ENCODE data around the gene SOCS3. TPM values are rescaled to one million over a fixed set of nuclear protein-coding genes. Genes with fewer than 3 reads are reported as not detected.

The SOCS3 gene
- total RNA-seq, 2 experiments from 2014 or later: not detected

DNA sequence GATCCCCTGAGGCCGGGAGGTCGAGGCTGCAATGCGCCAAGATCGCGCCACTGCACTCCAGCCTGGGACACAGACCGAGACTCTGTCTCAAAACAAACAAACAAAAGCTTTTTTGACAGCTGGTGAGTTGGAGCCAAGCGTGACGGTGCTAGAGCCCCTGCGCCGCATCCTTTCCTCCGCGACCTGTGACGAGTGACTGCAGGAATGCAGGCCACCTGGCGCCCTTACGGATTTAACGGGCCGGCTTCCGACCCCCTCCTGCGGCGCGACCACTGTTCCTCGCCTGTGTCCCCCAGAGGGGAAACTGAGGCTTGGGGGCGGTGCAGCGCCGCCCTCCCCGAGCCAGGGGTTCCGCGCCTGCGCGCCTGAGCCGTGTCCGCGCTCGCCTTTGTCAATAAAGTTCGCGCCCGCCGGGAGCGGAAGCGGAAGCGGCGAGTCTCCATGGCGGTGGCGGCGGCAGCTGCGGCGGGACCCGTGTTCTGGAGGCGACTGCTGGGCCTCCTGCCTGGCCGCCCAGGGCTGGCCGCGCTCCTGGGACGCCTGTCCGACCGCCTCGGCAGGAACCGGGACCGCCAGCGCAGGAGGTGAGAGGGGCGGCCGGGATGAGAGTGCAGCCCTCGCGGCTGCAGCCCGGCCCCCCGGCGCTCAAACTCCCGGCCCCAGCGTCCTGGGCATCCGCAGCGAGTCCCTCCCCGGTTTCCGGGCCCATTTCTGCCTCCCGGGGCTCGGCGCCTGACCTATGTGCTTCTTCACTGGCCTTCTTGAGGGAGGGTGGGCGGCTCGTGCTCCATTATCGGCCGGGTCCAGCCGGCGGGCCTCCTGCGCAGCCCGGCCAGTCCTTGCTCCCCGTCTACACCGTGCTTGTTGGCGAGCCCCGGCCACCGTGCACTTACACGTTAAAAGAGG is 18.6 kb upstream of the SOCS3 start, which contains the start of gene PGS1:
PGS1 (plus strand) TSS at position 425 of the 906 bp plus-strand sequence; CDS start at position 442, 17 bp downstream.
- H3K27ac ChIP-seq (ENCODE audit: low read depth, low read length, poor library complexity, severe bottlenecking): peak within 1 kb of the TSS; percentile 13
- H3K9me3 ChIP-seq (ENCODE audit: low read length): no peaks in the 10 kb centered on the region
- peak within 1 kb of the TSS; percentile 84 for H3K4me2 ChIP-seq (ENCODE audit: low read length)
- H3K36me3 ChIP-seq (ENCODE audit: insufficient read depth, low read length): peaks cover 12% of the 10 kb centered on the region; the same call in 1 of the 2 replicates
- BruUV-seq (replicated peaks): no TSS peak
- ChIA-PET POLR2A (no interaction called here), CTCF (ENCODE audit: unreplicated experiment) (no interaction called here)
- peak within 1 kb of the TSS; percentile 94 for H2AFZ ChIP-seq (ENCODE audit: low read length)
- H3K4me1 ChIP-seq (ENCODE audit: insufficient read depth, low read length, poor library complexity, severe bottlenecking): peaks cover 33% of the 10 kb centered on the region
- H3K9me2 ChIP-seq (ENCODE audit: insufficient read depth, low read length): no peaks in the 10 kb centered on the region
- TF ChIP-seq EZH2phosphoT487 (IDR thresholded peaks at IDR 0.05; ENCODE audit: borderline replicate concordance, low read depth, low read length): no peak
- TF ChIP-seq, protein P1, sequence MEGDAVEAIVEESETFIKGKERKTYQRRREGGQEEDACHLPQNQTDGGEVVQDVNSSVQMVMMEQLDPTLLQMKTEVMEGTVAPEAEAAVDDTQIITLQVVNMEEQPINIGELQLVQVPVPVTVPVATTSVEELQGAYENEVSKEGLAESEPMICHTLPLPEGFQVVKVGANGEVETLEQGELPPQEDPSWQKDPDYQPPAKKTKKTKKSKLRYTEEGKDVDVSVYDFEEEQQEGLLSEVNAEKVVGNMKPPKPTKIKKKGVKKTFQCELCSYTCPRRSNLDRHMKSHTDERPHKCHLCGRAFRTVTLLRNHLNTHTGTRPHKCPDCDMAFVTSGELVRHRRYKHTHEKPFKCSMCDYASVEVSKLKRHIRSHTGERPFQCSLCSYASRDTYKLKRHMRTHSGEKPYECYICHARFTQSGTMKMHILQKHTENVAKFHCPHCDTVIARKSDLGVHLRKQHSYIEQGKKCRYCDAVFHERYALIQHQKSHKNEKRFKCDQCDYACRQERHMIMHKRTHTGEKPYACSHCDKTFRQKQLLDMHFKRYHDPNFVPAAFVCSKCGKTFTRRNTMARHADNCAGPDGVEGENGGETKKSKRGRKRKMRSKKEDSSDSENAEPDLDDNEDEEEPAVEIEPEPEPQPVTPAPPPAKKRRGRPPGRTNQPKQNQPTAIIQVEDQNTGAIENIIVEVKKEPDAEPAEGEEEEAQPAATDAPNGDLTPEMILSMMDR (conservative IDR thresholded peaks at IDR 0.05; ENCODE audit: low read length): 0 out of 2 replicates have a peak, but pooled peaks have one; percentile 17
- intact Hi-C loops (cut with micrococcal nuclease; ENCODE audit: unreplicated experiment): loop anchor here (5.0 kb wide), 1 partner anchor 44 kb away; no protein-coding TSS in a partner anchor
- H3K4me3 ChIP-seq (ENCODE audit: low read depth, low read length, poor library complexity, severe bottlenecking): peak within 1 kb of the TSS; percentile 94
- DNase-seq (ENCODE audit: low spot score): peak; percentile 90
- peaks cover 22% of the 10 kb centered on the region; the same call in 1 of the 2 replicates for H4K20me1 ChIP-seq (ENCODE audit: insufficient read depth, low read length)
- H3K79me2 ChIP-seq (ENCODE audit: insufficient read depth, low read depth, low read length): peaks cover 43% of the 10 kb centered on the region

- Histone ChIP-seq H3K4me1 (ENCODE audit: insufficient read depth, low read length, poor library complexity, severe bottlenecking) (peaks cover 32% of the 10 kb centered on the region), H3K9me3 (ENCODE audit: low read length) (no peaks in the 10 kb centered on the region), H3K9me2 (ENCODE audit: insufficient read depth, low read length) (no peaks in the 10 kb centered on the region), H3K79me2 (ENCODE audit: insufficient read depth, low read depth, low read length) (peaks cover 38% of the 10 kb centered on the region), H3K27ac (ENCODE audit: low read depth, low read length, poor library complexity, severe bottlenecking) (no peak overlapping the region), H3K4me2 (ENCODE audit: low read length) (peak overlapping the region; percentile 84), H2AFZ (ENCODE audit: low read length) (peak overlapping the region; percentile 94), H3K36me3 (ENCODE audit: insufficient read depth, low read length) (peaks cover 11% of the 10 kb centered on the region; the same call in 1 of the 2 replicates), H4K20me1 (ENCODE audit: insufficient read depth, low read length) (peaks cover 22% of the 10 kb centered on the region; the same call in 1 of the 2 replicates), H3K4me3 (ENCODE audit: low read depth, low read length, poor library complexity, severe bottlenecking) (peak overlapping the region; percentile 94)
- ChIA-PET POLR2A (no interaction called here), CTCF (ENCODE audit: unreplicated experiment) (no interaction called here)
- intact Hi-C loops (cut with micrococcal nuclease; ENCODE audit: unreplicated experiment): loop anchor here (5.0 kb wide), 1 partner anchor 44 kb away; no protein-coding TSS in a partner anchor
- no TSS peak for BruUV-seq (replicated peaks)
- no peak for DNase-seq (ENCODE audit: low spot score)
- TF ChIP-seq, protein P1 (conservative IDR thresholded peaks at IDR 0.05; ENCODE audit: low read length): no peak
- TF ChIP-seq EZH2phosphoT487 (IDR thresholded peaks at IDR 0.05; ENCODE audit: borderline replicate concordance, low read depth, low read length): no peak
Observed at GRCh38 chr17:78377858-78378224, 18.0 kb upstream of the SOCS3 start.

Data from OCI-LY7 (cell line).